ENCODE results near the gene ENTPD6. TPM values are rescaled to one million over a fixed set of nuclear protein-coding genes. Genes with fewer than 3 reads are reported as not detected.

Gene ENTPD6
- total RNA-seq, 1 donor from 2014 or later = 46.3 TPM

GRCh38 chr20:25273541-25274358 is 78.2 kb downstream of the ENTPD6 start:
- no peak for DNase-seq (ENCODE audit: extremely low read depth, low read depth, low spot score)

- DNase-seq (ENCODE audit: extremely low read depth, low read depth, low spot score) = no peak
Observed at GRCh38 chr20:25274481-25274880, 79.0 kb downstream of the ENTPD6 start.

GRCh38 chr20:25274891-25275812 is 79.6 kb downstream of the ENTPD6 start:
- DNase-seq (ENCODE audit: extremely low read depth, low read depth, low spot score) = no peak

- DNase-seq (ENCODE audit: extremely low read depth, low read depth, low spot score) = no peak
Observed at GRCh38 chr20:25275813-25276532, 80.5 kb downstream of the ENTPD6 start.

Other genes starting within 250 kb of the ENTPD6 start
- not detected in 2 replicates for gene CST7, start 246.4 kb upstream of the ENTPD6 start, total RNA-seq
- 132 and 154 TPM in 2 replicates for gene APMAP, start 203.0 kb upstream of the ENTPD6 start, total RNA-seq
- 10.9 and 21.1 TPM in 2 replicates for gene ACSS1, start 137.6 kb upstream of the ENTPD6 start, total RNA-seq
- not detected in 2 replicates for gene VSX1, start 113.6 kb upstream of the ENTPD6 start, total RNA-seq
- 113 and 128 TPM in 2 replicates for gene PYGB, start 52.4 kb downstream of the ENTPD6 start, total RNA-seq
- 31.3 and 49.4 TPM in 2 replicates for gene ABHD12, start 195.1 kb downstream of the ENTPD6 start, total RNA-seq
- gene GINS1, start 212.0 kb downstream of the ENTPD6 start, total RNA-seq = 3.1 and 4.4 TPM in 2 replicates

Data from glomerular endothelial cell (primary cell).